ENCODE data around the gene CASP5. TPM values are rescaled to one million over a fixed set of nuclear protein-coding genes. Genes with fewer than 3 reads are reported as not detected.
"Not testable (repeated sequence)": the region's sequence is repeated elsewhere in the genome, so short reads cannot be mapped to it uniquely, and the experiment has no call there.

CASP5 gene
- total RNA-seq, result not detected in 3 replicates

- Mint-ChIP-seq H3K36me3 (peaks cover 2% of the 10 kb centered on the region), H3K9me3 (peaks cover 8% of the 10 kb centered on the region), H3K4me1 (peaks cover 31% of the 10 kb centered on the region), H3K27me3 (ENCODE audit: low read depth) (no peaks in the 10 kb centered on the region), H3K27ac (peak within 1 kb of the TSS; percentile 10), H3K4me3 (no peak within 1 kb of the TSS)
- DNase-seq (ENCODE audit: low spot score in 2 of 2, unreplicated experiment in 2 of 2), result no peak
- TF ChIP-seq, protein P1, sequence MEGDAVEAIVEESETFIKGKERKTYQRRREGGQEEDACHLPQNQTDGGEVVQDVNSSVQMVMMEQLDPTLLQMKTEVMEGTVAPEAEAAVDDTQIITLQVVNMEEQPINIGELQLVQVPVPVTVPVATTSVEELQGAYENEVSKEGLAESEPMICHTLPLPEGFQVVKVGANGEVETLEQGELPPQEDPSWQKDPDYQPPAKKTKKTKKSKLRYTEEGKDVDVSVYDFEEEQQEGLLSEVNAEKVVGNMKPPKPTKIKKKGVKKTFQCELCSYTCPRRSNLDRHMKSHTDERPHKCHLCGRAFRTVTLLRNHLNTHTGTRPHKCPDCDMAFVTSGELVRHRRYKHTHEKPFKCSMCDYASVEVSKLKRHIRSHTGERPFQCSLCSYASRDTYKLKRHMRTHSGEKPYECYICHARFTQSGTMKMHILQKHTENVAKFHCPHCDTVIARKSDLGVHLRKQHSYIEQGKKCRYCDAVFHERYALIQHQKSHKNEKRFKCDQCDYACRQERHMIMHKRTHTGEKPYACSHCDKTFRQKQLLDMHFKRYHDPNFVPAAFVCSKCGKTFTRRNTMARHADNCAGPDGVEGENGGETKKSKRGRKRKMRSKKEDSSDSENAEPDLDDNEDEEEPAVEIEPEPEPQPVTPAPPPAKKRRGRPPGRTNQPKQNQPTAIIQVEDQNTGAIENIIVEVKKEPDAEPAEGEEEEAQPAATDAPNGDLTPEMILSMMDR (IDR thresholded peaks at IDR 0.05; ENCODE audit: unreplicated experiment), result no peak
These were observed at the start of gene CASP5 for GRCh38 chr11:105023003-105023402. Gene CASP5, minus strand, starts transcription at chr11:105023168. Its CDS starts 32 bp downstream, at chr11:105023136.

DNA sequence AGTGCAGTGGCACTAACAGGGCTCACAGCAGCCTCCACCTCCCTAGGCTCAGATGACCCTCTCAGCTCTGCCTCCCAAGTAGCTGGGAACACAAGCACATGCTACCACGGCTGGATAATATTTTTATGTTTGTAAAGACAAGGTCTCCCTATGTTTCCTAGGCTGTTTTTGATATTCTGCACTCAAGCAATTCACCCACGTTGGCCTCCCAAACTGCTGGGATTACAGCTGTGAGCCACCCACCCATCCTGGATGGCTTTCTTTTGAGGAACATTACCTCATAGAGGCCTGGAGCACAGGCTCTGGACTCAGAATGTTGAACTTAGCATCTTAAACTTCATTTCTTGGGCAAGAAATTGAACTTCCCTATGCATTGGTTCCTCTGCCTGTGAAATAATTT is 49.1 kb upstream of the CASP5 start:
- H3K4me3 Mint-ChIP-seq; H3K27me3 Mint-ChIP-seq (ENCODE audit: low read depth); H3K27ac Mint-ChIP-seq; H3K36me3 Mint-ChIP-seq; DNase-seq (ENCODE audit: low spot score in 2 of 2, unreplicated experiment in 2 of 2); H3K4me1 Mint-ChIP-seq: not testable (repeated sequence)
- peaks cover 16% of the 10 kb centered on the region for H3K9me3 Mint-ChIP-seq

DNA sequence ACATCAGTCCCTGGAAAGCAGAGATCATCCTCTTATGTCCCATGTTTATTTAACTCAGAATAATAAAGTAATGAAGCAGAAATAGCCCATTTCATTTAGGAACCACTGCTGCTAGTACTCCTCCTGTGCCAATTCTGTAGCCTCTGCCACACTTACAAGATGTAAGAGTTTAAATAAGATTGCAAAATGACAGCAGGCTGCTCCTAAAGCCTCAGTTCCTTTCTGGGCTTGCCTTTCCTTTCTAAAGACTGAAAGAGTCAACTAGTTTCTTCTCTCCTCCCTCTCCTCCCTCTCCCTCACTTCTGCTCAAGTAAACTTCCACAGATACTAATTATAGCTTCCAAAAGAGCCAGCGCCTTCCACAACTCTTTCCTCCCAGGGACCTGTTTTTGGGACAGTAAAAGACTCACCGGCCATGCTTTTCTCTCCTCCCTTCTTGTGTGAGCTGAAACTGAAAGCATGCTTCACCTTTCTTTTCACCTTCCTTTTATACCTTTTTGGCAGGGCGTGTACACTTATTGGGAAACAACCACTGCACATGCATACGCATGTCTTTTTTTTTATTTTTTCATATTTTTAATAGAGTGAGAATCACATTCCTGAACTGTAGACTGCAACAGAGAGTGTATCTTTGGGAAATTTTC is 48.2 kb upstream of the CASP5 start:
- Mint-ChIP-seq H3K4me1 (no peaks in the 10 kb centered on the region), H3K27ac (no peak overlapping the region), H3K27me3 (ENCODE audit: low read depth) (no peaks in the 10 kb centered on the region)

GRCh38 chr11:105070306-105070705 is 47.3 kb upstream of the CASP5 start:
- Mint-ChIP-seq H3K9me3 (peaks cover 7% of the 10 kb centered on the region), H3K27ac (no peak overlapping the region)
- TF ChIP-seq, protein P1 (IDR thresholded peaks at IDR 0.05; ENCODE audit: unreplicated experiment), result no peak

More for the DNA sequence above, 48.2 kb upstream of the CASP5 start:
- H3K9me3 Mint-ChIP-seq, result peaks cover 16% of the 10 kb centered on the region
- no peak overlapping the region for H3K4me3 Mint-ChIP-seq
- TF ChIP-seq, protein P1 (IDR thresholded peaks at IDR 0.05; ENCODE audit: unreplicated experiment), result no peak
- no peaks in the 10 kb centered on the region for H3K36me3 Mint-ChIP-seq
- no peak for DNase-seq (ENCODE audit: low spot score in 2 of 2, unreplicated experiment in 2 of 2)

DNA sequence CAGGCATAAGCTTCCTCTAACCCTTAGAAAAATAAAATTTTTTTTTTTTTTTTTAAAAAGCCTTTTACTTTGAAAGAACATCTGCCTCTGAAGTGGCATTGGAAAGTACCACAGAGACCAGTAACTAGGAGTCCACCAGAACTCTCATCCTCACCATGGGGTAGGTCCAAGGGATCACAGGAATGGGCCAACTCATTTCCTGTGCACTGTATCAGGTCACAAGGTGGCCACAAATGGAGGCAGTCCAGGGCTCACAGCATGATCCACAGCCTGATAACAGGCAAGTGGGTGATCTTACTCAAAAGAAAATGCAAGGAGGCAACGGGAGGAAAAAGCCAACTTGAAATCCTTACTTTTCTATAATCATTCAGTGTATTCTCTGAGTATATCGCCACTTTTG is 46.8 kb upstream of the CASP5 start:
- H3K9me3 Mint-ChIP-seq; H3K4me1 Mint-ChIP-seq; H3K27me3 Mint-ChIP-seq (ENCODE audit: low read depth); H3K4me3 Mint-ChIP-seq; H3K36me3 Mint-ChIP-seq; H3K27ac Mint-ChIP-seq; DNase-seq (ENCODE audit: low spot score in 2 of 2, unreplicated experiment in 2 of 2): not testable (repeated sequence)

More at GRCh38 chr11:105070306-105070705, 47.3 kb upstream of the CASP5 start:
- Mint-ChIP-seq H3K27me3 (ENCODE audit: low read depth) (no peaks in the 10 kb centered on the region), H3K4me1 (no peaks in the 10 kb centered on the region), H3K4me3 (no peak overlapping the region), H3K36me3 (no peaks in the 10 kb centered on the region)
- no peak for DNase-seq (ENCODE audit: low spot score in 2 of 2, unreplicated experiment in 2 of 2)

DNA sequence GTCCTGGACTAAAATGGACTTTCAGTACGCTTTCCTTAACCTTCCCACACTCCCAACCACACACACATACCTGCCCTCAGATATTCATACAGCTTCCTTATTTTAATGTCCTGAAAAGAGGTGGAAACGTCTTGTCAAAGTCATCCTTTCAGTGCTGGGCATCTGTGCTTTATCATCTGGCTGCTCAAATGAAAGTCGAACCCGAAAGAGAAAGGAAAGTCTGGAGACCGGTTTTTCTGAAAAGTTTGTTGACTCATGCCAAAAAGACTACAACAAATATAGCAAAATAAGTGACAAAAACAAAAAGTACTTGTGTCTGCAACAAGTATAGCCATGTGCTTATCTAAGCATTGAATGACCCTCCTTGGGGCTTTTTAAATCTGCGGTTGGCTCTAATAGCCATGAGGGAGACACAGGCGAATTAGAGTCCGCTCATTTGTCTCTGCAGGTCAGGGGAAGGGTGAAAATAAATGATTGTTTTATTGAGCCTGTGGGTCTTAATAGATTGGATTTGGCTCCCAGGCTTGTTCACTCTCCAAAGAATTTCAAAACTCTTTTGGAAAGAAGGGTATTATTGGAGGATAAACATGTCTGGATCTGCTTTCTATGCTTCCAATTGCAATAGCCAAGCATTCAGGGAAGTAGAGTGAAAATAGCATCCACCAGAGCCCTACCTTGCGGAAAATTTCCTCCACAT is 40.4 kb upstream of the CASP5 start:
- peaks cover 14% of the 10 kb centered on the region for H3K9me3 Mint-ChIP-seq
- H3K4me3 Mint-ChIP-seq; DNase-seq (ENCODE audit: low spot score in 2 of 2, unreplicated experiment in 2 of 2); H3K27ac Mint-ChIP-seq; H3K36me3 Mint-ChIP-seq; H3K27me3 Mint-ChIP-seq (ENCODE audit: low read depth): not testable (repeated sequence)
- peaks cover 13% of the 10 kb centered on the region for H3K4me1 Mint-ChIP-seq

- no peak for DNase-seq (ENCODE audit: low spot score in 2 of 2, unreplicated experiment in 2 of 2)
- Mint-ChIP-seq H3K27ac (no peak overlapping the region), H3K4me1 (no peaks in the 10 kb centered on the region), H3K4me3 (no peak overlapping the region), H3K36me3 (no peaks in the 10 kb centered on the region), H3K27me3 (ENCODE audit: low read depth) (no peaks in the 10 kb centered on the region), H3K9me3 (peaks cover 18% of the 10 kb centered on the region)
- TF ChIP-seq, protein P1 (IDR thresholded peaks at IDR 0.05; ENCODE audit: unreplicated experiment), result no peak
These were observed 34.5 kb upstream of the CASP5 start for GRCh38 chr11:105057432-105057831.

All from mesothelial cell of epicardium (in vitro differentiated cells).